GM21423 (cell line): ENCODE results near the gene AKNA.

Experiments used
- ATAC-seq: cut with Tn5 transposase; IDR thresholded peaks from one replicate; pipeline ENCODE4 v1.9.1; 2021; ENCODE audit warnings: mild to moderate bottlenecking, moderate library complexity; ENCODE audit not compliant: unreplicated experiment

Gene AKNA

GRCh38 chr9:114378016-114378415 is 9.8 kb downstream of the AKNA start:
- ATAC-seq: no peak

- no peak for ATAC-seq
Observed at GRCh38 chr9:114376586-114377445, 11.0 kb downstream of the AKNA start.

GRCh38 chr9:114375386-114376175 is 12.2 kb downstream of the AKNA start:
- ATAC-seq: no peak

GRCh38 chr9:114374936-114375335 is 12.8 kb downstream of the AKNA start:
- no peak for ATAC-seq

GRCh38 chr9:114373960-114374730 is 13.6 kb downstream of the AKNA start:
- ATAC-seq: no peak

- ATAC-seq: peak; percentile 94
Observed at GRCh38 chr9:114372921-114373448, 14.8 kb downstream of the AKNA start.

- peak; percentile 29 for ATAC-seq
Observed at GRCh38 chr9:114371973-114372917, 15.5 kb downstream of the AKNA start.

- ATAC-seq: no peak
Observed at GRCh38 chr9:114371343-114371944, 16.3 kb downstream of the AKNA start.

GRCh38 chr9:114370968-114371320 is 16.8 kb downstream of the AKNA start:
- no peak for ATAC-seq

- ATAC-seq: no peak
Observed at GRCh38 chr9:114370251-114370967, 17.4 kb downstream of the AKNA start.

GRCh38 chr9:114369216-114370130 is 18.3 kb downstream of the AKNA start:
- no peak for ATAC-seq

- ATAC-seq: no peak
Observed at GRCh38 chr9:114367772-114368569, 19.8 kb downstream of the AKNA start.

- ATAC-seq: no peak
Observed at GRCh38 chr9:114367366-114367765, 20.4 kb downstream of the AKNA start.

GRCh38 chr9:114366334-114367128 is 21.3 kb downstream of the AKNA start:
- ATAC-seq: peak; percentile 49

- no peak for ATAC-seq
Observed at GRCh38 chr9:114365194-114365593, 22.6 kb downstream of the AKNA start.
